ENCODE data around the gene CLIC6.

DNA sequence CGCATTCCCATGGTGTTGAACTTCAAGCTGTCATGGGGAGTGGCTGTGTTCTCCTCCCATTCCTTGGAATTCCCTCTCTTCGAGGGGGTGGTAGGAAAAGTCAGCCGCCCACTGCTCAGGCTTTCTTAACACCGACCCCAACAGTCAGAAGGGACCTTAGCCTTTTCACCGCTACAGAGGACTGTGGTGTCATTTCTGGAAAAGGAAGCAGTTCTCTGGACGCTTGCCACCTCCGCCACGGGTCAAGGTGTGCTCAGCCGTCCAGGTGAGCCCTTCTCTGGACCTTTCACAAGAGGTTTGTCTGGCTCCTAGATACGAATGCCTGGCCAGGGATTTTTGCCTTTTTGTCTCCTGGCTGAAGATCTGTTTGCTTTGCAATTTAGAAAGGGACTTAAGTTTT is 31.8 kb downstream of the CLIC6 start:
- TF ChIP-seq, protein P1, sequence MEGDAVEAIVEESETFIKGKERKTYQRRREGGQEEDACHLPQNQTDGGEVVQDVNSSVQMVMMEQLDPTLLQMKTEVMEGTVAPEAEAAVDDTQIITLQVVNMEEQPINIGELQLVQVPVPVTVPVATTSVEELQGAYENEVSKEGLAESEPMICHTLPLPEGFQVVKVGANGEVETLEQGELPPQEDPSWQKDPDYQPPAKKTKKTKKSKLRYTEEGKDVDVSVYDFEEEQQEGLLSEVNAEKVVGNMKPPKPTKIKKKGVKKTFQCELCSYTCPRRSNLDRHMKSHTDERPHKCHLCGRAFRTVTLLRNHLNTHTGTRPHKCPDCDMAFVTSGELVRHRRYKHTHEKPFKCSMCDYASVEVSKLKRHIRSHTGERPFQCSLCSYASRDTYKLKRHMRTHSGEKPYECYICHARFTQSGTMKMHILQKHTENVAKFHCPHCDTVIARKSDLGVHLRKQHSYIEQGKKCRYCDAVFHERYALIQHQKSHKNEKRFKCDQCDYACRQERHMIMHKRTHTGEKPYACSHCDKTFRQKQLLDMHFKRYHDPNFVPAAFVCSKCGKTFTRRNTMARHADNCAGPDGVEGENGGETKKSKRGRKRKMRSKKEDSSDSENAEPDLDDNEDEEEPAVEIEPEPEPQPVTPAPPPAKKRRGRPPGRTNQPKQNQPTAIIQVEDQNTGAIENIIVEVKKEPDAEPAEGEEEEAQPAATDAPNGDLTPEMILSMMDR (conservative IDR thresholded peaks at IDR 0.05; ENCODE audit: low read depth in 2 of 2) = no peak
- TF ChIP-seq, protein P2, sequence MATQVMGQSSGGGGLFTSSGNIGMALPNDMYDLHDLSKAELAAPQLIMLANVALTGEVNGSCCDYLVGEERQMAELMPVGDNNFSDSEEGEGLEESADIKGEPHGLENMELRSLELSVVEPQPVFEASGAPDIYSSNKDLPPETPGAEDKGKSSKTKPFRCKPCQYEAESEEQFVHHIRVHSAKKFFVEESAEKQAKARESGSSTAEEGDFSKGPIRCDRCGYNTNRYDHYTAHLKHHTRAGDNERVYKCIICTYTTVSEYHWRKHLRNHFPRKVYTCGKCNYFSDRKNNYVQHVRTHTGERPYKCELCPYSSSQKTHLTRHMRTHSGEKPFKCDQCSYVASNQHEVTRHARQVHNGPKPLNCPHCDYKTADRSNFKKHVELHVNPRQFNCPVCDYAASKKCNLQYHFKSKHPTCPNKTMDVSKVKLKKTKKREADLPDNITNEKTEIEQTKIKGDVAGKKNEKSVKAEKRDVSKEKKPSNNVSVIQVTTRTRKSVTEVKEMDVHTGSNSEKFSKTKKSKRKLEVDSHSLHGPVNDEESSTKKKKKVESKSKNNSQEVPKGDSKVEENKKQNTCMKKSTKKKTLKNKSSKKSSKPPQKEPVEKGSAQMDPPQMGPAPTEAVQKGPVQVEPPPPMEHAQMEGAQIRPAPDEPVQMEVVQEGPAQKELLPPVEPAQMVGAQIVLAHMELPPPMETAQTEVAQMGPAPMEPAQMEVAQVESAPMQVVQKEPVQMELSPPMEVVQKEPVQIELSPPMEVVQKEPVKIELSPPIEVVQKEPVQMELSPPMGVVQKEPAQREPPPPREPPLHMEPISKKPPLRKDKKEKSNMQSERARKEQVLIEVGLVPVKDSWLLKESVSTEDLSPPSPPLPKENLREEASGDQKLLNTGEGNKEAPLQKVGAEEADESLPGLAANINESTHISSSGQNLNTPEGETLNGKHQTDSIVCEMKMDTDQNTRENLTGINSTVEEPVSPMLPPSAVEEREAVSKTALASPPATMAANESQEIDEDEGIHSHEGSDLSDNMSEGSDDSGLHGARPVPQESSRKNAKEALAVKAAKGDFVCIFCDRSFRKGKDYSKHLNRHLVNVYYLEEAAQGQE (IDR thresholded peaks at IDR 0.05; ENCODE audit: unreplicated experiment) = no peak
- no peak for TF ChIP-seq EZH2phosphoT487 (IDR thresholded peaks at IDR 0.05; ENCODE audit: unreplicated experiment)
- TF ChIP-seq POLR2AphosphoS5 (IDR thresholded peaks at IDR 0.05; ENCODE audit: low read depth) = no peak

Measured in GM23338 (cell line).